Karpas-422 (cell line): ENCODE measurements around the gene OR2T33. TPM values are rescaled to one million over a fixed set of nuclear protein-coding genes. Genes with fewer than 3 reads are reported as not detected.
"Not testable (repeated sequence)": the region's sequence is repeated elsewhere in the genome, so short reads cannot be mapped to it uniquely, and the experiment has no call there.

ENCODE experiments used
- DNase-seq: peaks from one replicate; pipeline ENCODE4 v3.0.0-alpha.2; 2015
- H2AFZ ChIP-seq: fragments of 200-600 bp; sonication (generic); 2 replicates; pipeline ENCODE4 v1.6.1; 2014; ENCODE audit warnings: antibody characterized with exemption, low read length, mixed read lengths
- H3K27ac ChIP-seq: fragments of 200-600 bp; sonication (generic); 2 replicates; pipeline ENCODE4 v1.5.1; 2014; ENCODE audit warnings: mild to moderate bottlenecking, low read length, moderate library complexity
- H3K27me3 ChIP-seq: fragments of 200-600 bp; sonication (generic); 2 replicates; pipeline ENCODE4 v1.6.1; 2014; ENCODE audit warnings: low read length, mixed read lengths
- H3K36me3 ChIP-seq: fragments of 200-600 bp; sonication (generic); 2 replicates; pipeline ENCODE4 v1.6.1; 2014; ENCODE audit warnings: low read length, mixed read lengths; ENCODE audit not compliant: insufficient read depth
- H3K4me1 ChIP-seq: fragments of 200-600 bp; sonication (generic); 2 replicates; pipeline ENCODE4 v1.6.1; 2014; ENCODE audit warnings: mild to moderate bottlenecking, low read length, mixed read lengths
- H3K4me2 ChIP-seq: fragments of 200-600 bp; sonication (generic); 2 replicates; pipeline ENCODE4 v1.6.1; 2014; ENCODE audit warnings: low read length, low read depth, mild to moderate bottlenecking; ENCODE audit not compliant: poor library complexity, severe bottlenecking
- H3K4me3 ChIP-seq: fragments of 200-600 bp; sonication (generic); 2 replicates; pipeline ENCODE4 v1.5.1; 2014; ENCODE audit warnings: mild to moderate bottlenecking, antibody characterized with exemption, low read length, mixed read lengths
- H3K79me2 ChIP-seq: fragments of 200-600 bp; sonication (generic); 2 replicates; pipeline ENCODE4 v1.6.1; 2014; ENCODE audit warnings: mild to moderate bottlenecking, low read length, mixed read lengths
- H3K9ac ChIP-seq: fragments of 200-600 bp; sonication (generic); 2 replicates; pipeline ENCODE4 v1.6.0; 2014; ENCODE audit warnings: low read length
- H3K9me2 ChIP-seq: fragments of 200-600 bp; sonication (generic), shearing (Covaris generic); replicated peaks from 2 replicates; pipeline ENCODE4 v1.6.0; 2014; ENCODE audit warnings: mild to moderate bottlenecking, low read length, moderate library complexity; ENCODE audit not compliant: insufficient read depth
- H3K9me3 ChIP-seq: fragments of 300-700, 200-600 bp; sonication (generic); 2 replicates; pipeline ENCODE4 v1.6.1; 2014; ENCODE audit warnings: low read length, mixed read lengths
- H4K20me1 ChIP-seq: fragments of 200-600 bp; sonication (generic); 2 replicates; pipeline ENCODE4 v1.6.1; 2014; ENCODE audit warnings: mild to moderate bottlenecking, antibody characterized with exemption, low read length, low read depth; ENCODE audit not compliant: insufficient read depth
- total RNA-seq: library from RNA; depleted of rRNA; stranded (reverse); fragments of >200 nt; shearing (Covaris generic); gene quantifications from 2 replicates; pipeline ENCODE4 v1.2.3, GENCODE V29; 2014; ENCODE audit warnings: low replicate concordance; rRNA removed

Gene OR2T33, protein sequence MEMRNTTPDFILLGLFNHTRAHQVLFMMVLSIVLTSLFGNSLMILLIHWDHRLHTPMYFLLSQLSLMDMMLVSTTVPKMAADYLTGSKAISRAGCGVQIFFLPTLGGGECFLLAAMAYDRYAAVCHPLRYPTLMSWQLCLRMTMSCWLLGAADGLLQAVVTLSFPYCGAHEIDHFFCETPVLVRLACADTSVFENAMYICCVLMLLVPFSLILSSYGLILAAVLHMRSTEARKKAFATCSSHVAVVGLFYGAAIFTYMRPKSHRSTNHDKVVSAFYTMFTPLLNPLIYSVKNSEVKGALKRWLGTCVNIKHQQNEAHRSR
- total RNA-seq, result not detected in 2 replicates

DNA sequence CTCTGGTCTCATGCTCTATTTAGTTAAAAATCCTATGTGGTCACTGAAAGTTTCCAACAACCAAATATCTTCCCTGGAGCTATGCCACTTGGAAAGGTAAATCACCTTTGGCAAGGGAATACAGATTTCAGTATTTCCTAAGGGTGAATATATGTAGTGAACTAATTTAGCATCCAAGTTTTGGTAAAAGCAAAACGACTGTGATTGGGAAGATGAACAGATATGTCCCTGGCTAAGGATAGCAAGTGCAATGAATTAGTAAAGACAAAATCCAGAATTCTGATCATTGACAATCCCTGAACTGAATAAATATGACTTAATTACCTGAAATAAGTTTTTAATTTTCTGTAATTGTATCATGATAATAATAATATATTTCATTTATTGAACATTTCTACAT, at the start of gene OR2T33:
Gene OR2T33, minus strand, starts transcription at position 101 of the 400 bp plus-strand sequence. CDS start 4,162 bp downstream, outside the sequence.
- no peak within 1 kb of the TSS for H3K9ac ChIP-seq
- H3K27ac ChIP-seq, result no peak within 1 kb of the TSS
- no peak for DNase-seq
- no peak within 1 kb of the TSS for H3K4me3 ChIP-seq
- no peaks in the 10 kb centered on the region for H3K4me1 ChIP-seq
- no peaks in the 10 kb centered on the region for H3K36me3 ChIP-seq
- H3K27me3 ChIP-seq, result no peaks in the 10 kb centered on the region
- no peaks in the 10 kb centered on the region for H3K79me2 ChIP-seq
- H3K9me3 ChIP-seq, result no peaks in the 10 kb centered on the region
- H3K9me2 ChIP-seq, result no peaks in the 10 kb centered on the region
- H3K4me2 ChIP-seq, result no peak within 1 kb of the TSS
- no peaks in the 10 kb centered on the region for H4K20me1 ChIP-seq
- H2AFZ ChIP-seq, result no peak within 1 kb of the TSS

DNA sequence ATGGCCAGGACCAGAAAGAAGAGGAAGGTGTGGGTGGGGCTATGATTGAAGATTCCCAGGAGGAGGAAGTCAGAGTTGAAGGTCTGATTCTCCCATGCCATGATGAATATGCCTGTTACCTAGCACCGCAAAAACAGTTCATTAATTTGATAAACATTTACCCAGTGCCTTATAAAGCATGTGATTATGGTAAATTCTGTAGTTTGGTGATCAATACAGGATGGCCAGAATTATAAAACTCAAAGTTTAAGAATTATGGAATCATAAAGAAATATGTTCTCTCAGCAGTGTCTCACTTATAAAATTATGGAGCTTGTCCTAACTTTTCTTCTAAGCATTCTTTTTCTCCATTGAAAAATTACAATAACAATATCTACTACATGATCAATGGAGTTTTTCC, 46.7 kb upstream of the OR2T33 start, which contains the start of gene OR2M7:
Gene OR2M7, minus strand, starts transcription at position 101 of the 400 bp plus-strand sequence. Its CDS starts 0 bp downstream, at position 101.
- Histone ChIP-seq H3K36me3 (no peaks in the 10 kb centered on the region), H3K9ac (no peak within 1 kb of the TSS), H3K4me3 (no peak within 1 kb of the TSS), H3K27me3 (no peaks in the 10 kb centered on the region), H2AFZ (no peak within 1 kb of the TSS), H3K9me3 (no peaks in the 10 kb centered on the region), H4K20me1 (no peaks in the 10 kb centered on the region), H3K79me2 (no peaks in the 10 kb centered on the region), H3K4me1 (no peaks in the 10 kb centered on the region), H3K9me2 (no peaks in the 10 kb centered on the region), H3K4me2 (no peak within 1 kb of the TSS), H3K27ac (no peak within 1 kb of the TSS)
- no peak for DNase-seq

DNA sequence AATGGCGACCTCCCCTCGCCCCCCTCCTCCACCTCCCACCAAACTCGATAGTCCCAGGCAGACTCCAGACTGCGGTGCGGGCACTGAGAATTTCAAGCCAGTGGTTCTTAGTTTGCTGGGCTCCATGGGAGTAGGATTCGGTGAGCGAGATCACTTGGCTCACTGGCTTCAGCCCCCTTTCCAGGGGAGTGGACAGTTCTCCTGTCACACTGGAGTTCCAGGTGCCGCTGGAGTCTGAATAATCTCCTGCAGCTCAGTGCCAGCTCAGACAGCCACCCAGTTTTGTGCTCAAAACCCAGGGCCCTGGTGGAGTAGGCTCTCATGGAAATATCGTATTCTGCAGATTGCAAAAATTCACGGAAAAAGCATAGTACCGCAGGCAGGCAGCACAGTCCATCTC, 39.0 kb upstream of the OR2T33 start:
- no peaks in the 10 kb centered on the region for H4K20me1 ChIP-seq
- no peaks in the 10 kb centered on the region for H3K79me2 ChIP-seq
- no peak overlapping the region for H2AFZ ChIP-seq
- H3K9ac ChIP-seq, result no peak overlapping the region
- no peak overlapping the region for H3K4me2 ChIP-seq
- no peak overlapping the region for H3K27ac ChIP-seq
- no peaks in the 10 kb centered on the region for H3K36me3 ChIP-seq
- H3K4me1 ChIP-seq, result no peaks in the 10 kb centered on the region
- no peaks in the 10 kb centered on the region for H3K27me3 ChIP-seq
- no peaks in the 10 kb centered on the region for H3K9me2 ChIP-seq
- H3K4me3 ChIP-seq, result no peak overlapping the region
- DNase-seq, result no peak
- no peaks in the 10 kb centered on the region for H3K9me3 ChIP-seq

DNA sequence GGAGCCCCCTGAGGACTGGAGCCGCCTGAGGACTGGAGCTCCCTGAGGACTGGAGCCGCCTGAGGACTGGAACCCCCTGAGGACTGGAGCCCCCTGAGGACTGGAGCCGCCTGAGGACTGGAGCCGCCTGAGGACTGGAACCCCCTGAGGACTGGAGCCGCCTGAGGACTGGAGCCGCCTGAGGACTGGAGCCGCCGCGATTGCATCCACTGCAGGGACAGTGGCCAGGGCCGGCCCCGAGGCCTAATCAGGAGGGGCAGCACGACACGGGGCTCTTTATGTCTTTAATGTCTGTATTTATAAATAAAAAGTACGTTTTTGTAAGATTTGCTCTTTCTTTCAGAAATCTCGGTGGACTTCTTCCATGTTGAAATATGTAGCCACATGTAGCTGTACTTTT, 29.0 kb upstream of the OR2T33 start:
- not testable (repeated sequence) for H2AFZ ChIP-seq

DNA sequence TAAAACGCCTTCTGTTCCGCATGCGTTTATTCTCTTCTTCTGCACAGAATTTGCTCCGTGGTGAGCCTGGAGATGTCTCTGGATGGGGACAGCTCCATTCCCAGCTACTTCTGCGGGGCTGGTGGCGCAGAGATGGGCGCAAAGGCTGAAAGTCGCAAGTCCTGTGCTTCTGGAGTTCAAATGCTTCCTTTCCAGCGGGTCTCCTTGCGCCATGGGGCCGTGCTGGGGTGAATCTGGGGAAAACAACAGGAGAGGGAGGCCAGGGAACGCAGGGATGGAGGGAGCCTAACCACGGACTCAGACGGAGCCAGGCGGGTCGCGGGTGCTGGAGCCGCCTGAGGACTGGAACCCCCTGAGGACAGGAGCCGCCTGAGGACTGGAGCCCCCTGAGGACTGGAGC, 28.3 kb upstream of the OR2T33 start:
- H3K4me3 ChIP-seq, result no peak overlapping the region
- no peak for DNase-seq
- H3K4me2 ChIP-seq, result no peak overlapping the region
- no peaks in the 10 kb centered on the region for H3K9me3 ChIP-seq
- H3K9ac ChIP-seq, result no peak overlapping the region
- H3K4me1 ChIP-seq, result no peaks in the 10 kb centered on the region
- no peaks in the 10 kb centered on the region for H4K20me1 ChIP-seq
- H2AFZ ChIP-seq, result no peak overlapping the region
- no peaks in the 10 kb centered on the region for H3K9me2 ChIP-seq
- H3K27me3 ChIP-seq, result no peaks in the 10 kb centered on the region
- no peaks in the 10 kb centered on the region for H3K79me2 ChIP-seq
- no peaks in the 10 kb centered on the region for H3K36me3 ChIP-seq
- no peak overlapping the region for H3K27ac ChIP-seq

More for the DNA sequence above, 29.0 kb upstream of the OR2T33 start:
- not testable (repeated sequence) for H3K4me3 ChIP-seq, H3K4me2 ChIP-seq, H3K9me3 ChIP-seq, H3K27ac ChIP-seq, H4K20me1 ChIP-seq, H3K36me3 ChIP-seq, H3K4me1 ChIP-seq, H3K9ac ChIP-seq, DNase-seq, H3K79me2 ChIP-seq, H3K9me2 ChIP-seq, H3K27me3 ChIP-seq

DNA sequence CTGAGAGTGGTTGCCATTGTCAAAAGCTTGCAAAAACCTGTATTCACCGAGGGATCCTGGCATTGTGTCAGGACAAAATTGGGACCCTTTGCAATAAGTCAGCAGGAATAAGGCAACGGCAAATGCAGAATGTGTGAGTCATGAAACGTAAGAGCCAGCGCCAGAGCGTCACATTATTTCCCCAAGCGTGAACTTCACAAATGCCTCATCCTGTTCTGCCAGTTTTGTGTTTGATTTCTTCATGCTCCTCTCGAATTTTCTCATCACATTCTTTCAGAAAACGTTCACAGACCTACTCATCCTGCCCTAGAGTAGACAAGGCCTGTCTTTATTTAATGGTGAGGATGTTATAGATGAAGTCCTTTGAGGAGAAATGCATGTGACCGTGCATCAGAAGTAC, 27.9 kb upstream of the OR2T33 start:
- H3K79me2 ChIP-seq, H3K9me3 ChIP-seq, DNase-seq, H3K9me2 ChIP-seq, H4K20me1 ChIP-seq, H3K4me2 ChIP-seq, H3K4me1 ChIP-seq, H3K36me3 ChIP-seq, H3K4me3 ChIP-seq, H3K27me3 ChIP-seq, H2AFZ ChIP-seq, H3K27ac ChIP-seq, H3K9ac ChIP-seq: not testable (repeated sequence)

DNA sequence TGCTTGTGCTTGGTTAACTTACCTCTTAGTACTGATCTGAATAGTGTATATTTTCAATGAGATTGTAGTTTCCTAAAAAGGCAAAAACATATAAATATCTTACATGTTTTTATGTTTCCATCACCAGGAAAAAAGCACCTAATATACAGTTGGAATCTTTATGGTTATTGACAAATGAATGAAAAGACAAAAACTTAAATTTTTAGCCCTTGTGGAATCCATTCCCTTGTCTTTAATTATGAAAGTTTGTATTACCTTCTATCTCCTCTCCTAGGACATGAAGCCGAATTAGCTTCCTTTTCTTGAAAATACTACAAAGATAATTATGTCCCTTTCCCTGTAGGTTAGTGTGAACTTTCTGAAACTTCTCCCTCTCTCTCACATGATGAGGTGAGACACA, 25.5 kb upstream of the OR2T33 start, which contains the start of gene OR2T12:
Gene OR2T12, minus strand, starts transcription at position 101 of the 400 bp plus-strand sequence. CDS start 7,846 bp downstream, outside the sequence.
- H3K27me3 ChIP-seq, result no peaks in the 10 kb centered on the region
- no peak within 1 kb of the TSS for H2AFZ ChIP-seq
- no peaks in the 10 kb centered on the region for H3K4me1 ChIP-seq
- no peaks in the 10 kb centered on the region for H4K20me1 ChIP-seq
- DNase-seq, result no peak
- H3K36me3 ChIP-seq, result no peaks in the 10 kb centered on the region
- H3K9me2 ChIP-seq, result no peaks in the 10 kb centered on the region
- no peak within 1 kb of the TSS for H3K4me3 ChIP-seq
- no peaks in the 10 kb centered on the region for H3K9me3 ChIP-seq
- no peaks in the 10 kb centered on the region for H3K79me2 ChIP-seq
- no peak within 1 kb of the TSS for H3K27ac ChIP-seq
- no peak within 1 kb of the TSS for H3K4me2 ChIP-seq
- no peak within 1 kb of the TSS for H3K9ac ChIP-seq

DNA sequence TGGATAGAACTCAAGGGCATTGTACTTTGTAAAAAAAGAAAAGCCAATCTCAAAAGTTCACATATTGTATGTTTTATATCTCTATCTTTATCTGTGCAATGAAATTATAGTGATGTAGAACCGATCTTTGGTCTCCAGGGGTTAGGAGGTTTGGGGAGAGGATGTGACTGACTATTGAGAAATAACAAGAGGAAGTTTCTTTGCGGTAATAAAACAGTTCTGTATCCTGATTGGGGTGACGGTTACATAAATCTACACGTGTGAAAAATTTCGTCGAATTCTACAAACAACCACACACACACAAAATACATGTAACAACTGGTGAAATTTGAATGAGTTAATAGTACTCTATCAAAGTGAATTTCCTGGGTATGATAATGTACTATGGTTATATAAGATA, 10.6 kb upstream of the OR2T33 start:
- Histone ChIP-seq H3K27ac (no peak overlapping the region), H3K4me2 (no peak overlapping the region), H3K27me3 (no peaks in the 10 kb centered on the region), H2AFZ (no peak overlapping the region), H3K4me3 (no peak overlapping the region), H3K9me3 (no peaks in the 10 kb centered on the region; the same call in 1 of the 2 replicates), H3K79me2 (no peaks in the 10 kb centered on the region), H3K9ac (no peak overlapping the region), H4K20me1 (no peaks in the 10 kb centered on the region), H3K4me1 (no peaks in the 10 kb centered on the region), H3K9me2 (no peaks in the 10 kb centered on the region), H3K36me3 (no peaks in the 10 kb centered on the region)
- DNase-seq, result no peak
